ENCODE data around the gene FBXO8. TPM values are rescaled to one million over a fixed set of nuclear protein-coding genes. Genes with fewer than 3 reads are reported as not detected.
A peak's percentile ranks its signal among the peaks of the same experiment; 100 is the strongest.

FBXO8 gene
- polyA plus RNA-seq, 1 of the 3 experiments (the other 2 are of a cell fraction), result 16.0 TPM

GRCh38 chr4:174228988-174229387 is 54.5 kb downstream of the FBXO8 start (continued):
- TF ChIP-seq REST (IDR thresholded peaks at IDR 0.05; ENCODE audit: low read depth, low read length), result no peak

GRCh38 chr4:174225349-174226049 is 58.0 kb downstream of the FBXO8 start:
- Histone ChIP-seq H3K4me3 (ENCODE audit: low read depth in 2 of 2, low read length in 1 of 2) (no peak overlapping the region), H3K4me2 (no peak overlapping the region), H4K20me1 (ENCODE audit: insufficient read depth) (no peaks in the 10 kb centered on the region), H3K36me3 (replicated peaks in 1 of 2; ENCODE audit: control insufficient read depth in 1 of 2, insufficient read depth in 2 of 2, low read length in 1 of 2) (no peaks in the 10 kb centered on the region), H3K9me3 (no peaks in the 10 kb centered on the region), H3K27ac (ENCODE audit: low read depth in 2 of 2, low read length in 1 of 2) (peak overlapping the region in 1 of 2 experiments; percentile 90; a peak in 2 of 4 replicates), H3K9me2 (no peaks in the 10 kb centered on the region), H3K4me1 (ENCODE audit: control insufficient read depth in 1 of 2, insufficient read depth in 2 of 2, low read depth in 1 of 2, low read length in 1 of 2) (peaks cover 0 to 16% of the 10 kb centered on the region in 2 experiments; a peak in 2 of 4 replicates), H3K9ac (no peak overlapping the region), H2AFZ (ENCODE audit: low read depth) (no peak overlapping the region), H3K79me2 (ENCODE audit: insufficient read depth) (no peaks in the 10 kb centered on the region), H3F3A (replicated peaks; ENCODE audit: insufficient read depth) (peaks cover 7% of the 10 kb centered on the region), H3K27me3 (ENCODE audit: insufficient read depth) (no peaks in the 10 kb centered on the region)
- WGBS (ENCODE audit: low lambda C conversion rate), result 76% methylated on average over 9 of the region's 9 CpGs
- DNase-seq, result peak; percentile 56
- ChIA-PET POLR2A (no interaction called here), CTCF (interaction anchor here (2.1 kb wide), 1 partner anchor 93 kb away, joined by 7 read pairs; no protein-coding TSS in a partner anchor)
- TF ChIP-seq MXI1 (IDR thresholded peaks at IDR 0.05; ENCODE audit: low read depth, low read length) (no peak), TCF12 (IDR thresholded peaks at IDR 0.05) (no peak), RAD21 (IDR thresholded peaks at IDR 0.05; ENCODE audit: low read length) (peak; percentile 10; the same call in 1 of the 2 replicates), TEAD4 (IDR thresholded peaks at IDR 0.05; ENCODE audit: borderline replicate concordance, insufficient read depth) (no peak), RXRA (IDR thresholded peaks at IDR 0.05; ENCODE audit: borderline replicate concordance, low read depth) (no peak), CTCF (IDR thresholded peaks at IDR 0.05) (no peak), FOXM1 (IDR thresholded peaks at IDR 0.05; ENCODE audit: low read depth) (no peak), EP300 (IDR thresholded peaks at IDR 0.05; ENCODE audit: borderline replicate concordance in 1 of 2, low read depth in 1 of 2, low read length in 1 of 2) (peak in 1 of 2 experiments; percentile 66; a peak in 1 of 4 replicates), GATA2 (CRISPR knock-in tag; IDR thresholded peaks at IDR 0.05) (peak; percentile 81), FOSL2 (IDR thresholded peaks at IDR 0.05; ENCODE audit: borderline replicate concordance, low read depth) (no peak), CHD2 (IDR thresholded peaks at IDR 0.05; ENCODE audit: low read length, partially characterized antibody) (peak; percentile 76), FOXJ3 (CRISPR knock-in tag; IDR thresholded peaks at IDR 0.05) (peak; percentile 72), USF1 (IDR thresholded peaks at IDR 0.05; ENCODE audit: borderline replicate concordance, low read depth) (no peak), IRF3 (IDR thresholded peaks at IDR 0.05; ENCODE audit: low read depth, low read length) (peak; percentile 7; the same call in 1 of the 2 replicates), RCOR1 (IDR thresholded peaks at IDR 0.05; ENCODE audit: low read length) (peak; percentile 71), RFX5 (IDR thresholded peaks at IDR 0.05; ENCODE audit: low read length) (no peak)
